HUDEP-2 (cell line): ENCODE results near the gene GBE1.
A peak's percentile ranks its signal among the peaks of the same experiment; 100 is the strongest.
"Not testable (repeated sequence)": the region's sequence is repeated elsewhere in the genome, so short reads cannot be mapped to it uniquely, and the experiment has no call there.

Source experiments
- DNase-seq, 76 experiments: peaks; one replicate each; lab custom pipeline; 2025; ENCODE audit not compliant: unreplicated experiment in 76 of 76; lab: John Stamatoyannopoulos, UW

GBE1 gene

DNA sequence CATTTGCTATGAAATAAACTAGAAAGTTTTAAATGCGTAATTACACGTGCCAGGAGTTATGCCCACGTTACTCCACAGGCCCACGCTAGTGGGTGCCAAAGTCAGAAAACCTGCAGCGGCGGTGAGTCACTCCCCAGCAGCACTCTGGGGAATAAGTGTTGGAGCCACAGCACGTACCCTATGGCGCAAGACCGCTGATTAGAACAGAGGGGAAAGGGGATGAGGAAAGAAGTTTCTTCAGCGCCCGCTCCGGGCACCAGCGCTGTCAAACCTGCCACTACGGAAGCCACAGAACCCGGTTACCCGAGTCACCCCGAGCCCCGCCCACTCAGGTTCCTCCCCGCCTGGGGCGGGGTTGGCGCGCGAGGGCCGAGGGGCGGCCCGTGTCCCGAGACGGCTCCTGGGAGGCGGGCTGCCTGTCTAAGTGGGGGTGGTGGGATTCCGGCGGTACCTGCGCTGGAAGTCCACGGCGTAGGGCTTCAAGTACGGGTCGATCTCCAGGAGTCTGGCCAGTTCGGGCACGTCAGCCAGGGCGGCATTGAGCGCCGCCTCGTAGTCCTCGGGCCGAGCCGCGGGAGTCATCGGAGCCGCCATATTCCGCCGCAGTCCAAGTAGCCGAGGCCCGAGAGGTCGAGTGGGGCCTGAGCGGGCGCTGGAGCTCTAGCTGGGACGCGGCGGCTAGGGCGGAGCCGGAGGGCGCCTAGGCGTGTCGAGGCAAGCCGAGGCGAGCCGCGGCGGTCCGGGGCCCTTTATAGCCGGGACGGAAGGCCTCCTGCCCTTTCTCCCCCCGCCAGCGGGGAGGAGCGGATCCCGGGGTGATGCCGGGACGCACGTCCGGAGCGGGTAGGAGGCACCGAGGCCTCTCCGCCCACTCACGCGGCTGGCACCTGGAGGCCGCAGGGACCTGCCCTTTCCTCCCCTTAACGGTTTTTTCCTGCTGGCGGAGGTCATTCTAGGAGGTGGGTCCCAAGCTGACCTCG is at the start of gene GBE1:
Gene GBE1 (minus strand): TSS at position 722 of the 980 bp plus-strand sequence. CDS start 128 bp downstream, at position 594.
- peak in 75 of 76 experiments; percentile 36 to 95 (median 83) for DNase-seq

DNA sequence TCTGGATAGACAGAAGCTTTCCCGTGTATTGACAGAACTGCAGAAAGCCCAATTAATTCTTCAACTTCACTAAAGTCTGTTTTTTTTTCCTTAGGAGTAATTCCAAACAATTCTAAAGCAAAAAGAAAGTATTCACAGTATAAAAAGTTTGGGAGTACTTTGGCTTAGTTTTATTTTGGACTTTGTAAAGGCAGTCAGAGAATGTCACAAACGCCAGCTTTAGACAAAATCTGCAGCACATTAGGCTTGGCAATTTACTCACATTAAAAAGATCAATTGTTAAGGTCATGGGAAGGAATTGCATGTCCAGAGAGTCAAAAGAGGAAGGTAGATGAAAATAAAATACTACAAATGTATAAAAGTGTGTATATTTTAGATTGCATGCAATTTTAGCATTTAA is 47.5 kb upstream of the GBE1 start:
- no peak for DNase-seq

- DNase-seq = no peak
Observed at GRCh38 chr3:81799403-81799802, 38.0 kb upstream of the GBE1 start.

DNA sequence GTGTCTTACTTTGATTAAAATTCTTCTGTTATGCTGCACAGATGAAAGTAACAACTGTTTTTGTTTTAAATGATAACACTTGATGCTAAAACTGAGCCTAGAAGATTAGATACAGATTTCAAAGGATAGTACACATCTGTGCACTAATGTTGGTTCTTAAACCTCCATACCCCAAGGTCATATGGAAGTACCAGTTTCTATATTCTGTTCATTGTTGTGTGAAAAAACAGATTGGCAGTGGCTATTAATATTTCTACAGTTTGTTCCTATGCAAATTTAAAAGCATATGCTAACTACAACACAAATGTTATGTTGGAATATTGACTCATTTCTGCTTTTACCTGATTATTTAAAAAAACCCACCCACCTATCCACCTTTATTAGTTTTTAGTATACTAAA is 32.0 kb upstream of the GBE1 start:
- DNase-seq = no peak

DNA sequence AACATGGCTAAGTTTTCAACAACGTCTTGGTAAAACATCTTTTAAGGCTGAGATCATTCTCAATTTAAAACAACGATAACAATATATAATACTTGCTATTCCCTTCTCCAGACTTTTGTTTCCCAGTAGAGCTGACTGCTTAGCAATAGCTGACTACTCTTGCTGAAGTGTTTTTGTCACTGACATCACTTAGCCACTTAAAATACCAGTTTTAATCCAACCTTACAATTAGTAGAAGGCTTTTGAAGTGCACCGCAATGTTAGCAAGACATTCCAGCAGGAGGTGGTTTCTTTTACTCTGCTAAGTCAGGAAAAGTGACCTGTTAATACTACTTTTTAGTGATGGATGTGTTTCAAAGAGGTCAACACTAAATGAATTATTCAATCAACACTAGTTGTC is 28.7 kb upstream of the GBE1 start:
- no peak for DNase-seq

- peak in 18 of 76 experiments; percentile 1 to 49 (median 9) for DNase-seq
Observed at GRCh38 chr3:81789691-81790090, 28.2 kb upstream of the GBE1 start.

DNA sequence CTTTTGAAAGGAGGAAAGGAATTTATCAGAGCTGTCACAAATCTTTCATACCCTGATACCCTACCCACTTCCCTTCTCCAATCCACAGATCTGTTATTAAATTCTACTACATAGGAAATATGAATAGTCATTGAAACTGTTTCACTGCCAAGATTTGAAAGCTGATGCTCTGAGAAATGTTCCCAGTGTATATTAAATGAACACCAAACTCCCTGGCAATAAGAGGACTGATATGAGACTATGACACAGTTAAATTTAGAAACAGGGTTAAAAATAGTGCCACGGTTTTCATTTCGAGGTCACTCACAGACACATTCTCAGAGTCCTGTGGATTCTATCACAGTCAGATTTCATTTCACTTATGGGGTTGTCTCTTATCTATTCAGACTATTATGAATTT is 27.2 kb upstream of the GBE1 start:
- DNase-seq = no peak

DNA sequence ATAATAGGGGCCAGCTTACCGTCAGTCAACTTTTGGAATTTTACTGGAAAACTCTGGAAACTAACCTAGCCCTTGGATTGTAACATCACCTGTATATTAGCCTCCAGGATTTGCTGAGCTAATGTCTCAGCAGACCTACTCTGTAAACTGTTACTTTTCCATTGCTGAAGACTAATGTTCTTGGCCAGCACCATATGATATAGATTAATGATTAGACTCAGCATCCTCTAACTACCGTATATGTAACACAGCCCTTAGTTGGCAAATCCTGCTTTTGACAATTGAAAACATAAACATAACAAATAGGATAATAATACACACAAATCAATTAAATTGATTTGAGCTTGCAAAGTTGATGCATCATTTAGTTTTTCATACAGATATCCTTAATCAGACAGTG is 26.6 kb upstream of the GBE1 start:
- no peak for DNase-seq

DNA sequence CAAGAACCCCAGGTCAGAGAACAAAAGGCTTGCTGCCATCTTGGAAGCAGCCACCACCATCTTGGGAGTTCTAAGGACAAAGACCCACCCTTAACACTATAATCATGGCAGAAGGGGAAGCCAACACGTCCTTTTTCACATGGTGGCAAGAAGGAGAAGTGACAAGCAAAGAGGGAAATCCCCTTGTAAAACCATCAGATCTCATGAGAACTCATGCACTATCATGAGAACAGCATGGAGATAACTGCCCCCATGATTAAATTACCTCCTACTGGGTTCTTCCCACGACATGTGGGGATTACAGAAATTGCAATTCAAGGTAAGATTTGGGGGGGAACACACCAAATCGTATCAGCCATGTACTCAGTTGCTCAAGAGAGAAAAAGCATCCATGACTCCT is 21.1 kb upstream of the GBE1 start:
- DNase-seq = no peak

DNA sequence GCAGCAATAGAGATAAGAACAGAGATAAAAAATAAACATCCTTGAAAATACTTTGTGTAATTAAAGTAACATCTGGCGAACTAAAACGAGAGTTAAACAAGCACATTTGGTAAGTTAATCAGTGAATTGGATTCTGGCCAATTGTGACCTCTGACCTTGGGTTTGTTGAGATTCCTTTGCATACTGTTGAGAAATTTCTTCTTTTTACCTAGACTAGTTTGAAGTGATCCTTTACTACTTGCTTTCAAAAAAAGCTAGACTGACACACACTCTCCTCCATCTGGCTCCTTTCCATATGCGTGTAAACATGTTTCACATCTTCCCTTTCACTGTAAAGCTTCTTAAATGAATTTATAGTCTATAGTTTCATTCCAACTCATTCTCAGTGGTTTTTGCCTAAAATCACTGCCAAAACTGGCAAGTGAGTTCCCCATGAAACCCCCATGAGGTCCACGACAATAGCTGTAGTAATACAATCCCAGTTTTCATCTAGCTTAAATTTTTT is 17.3 kb upstream of the GBE1 start:
- no peak for DNase-seq

GRCh38 chr3:81776643-81777042 is 15.2 kb upstream of the GBE1 start:
- no peak for DNase-seq

GRCh38 chr3:81770710-81771109 is 9.3 kb upstream of the GBE1 start:
- DNase-seq = no peak

DNA sequence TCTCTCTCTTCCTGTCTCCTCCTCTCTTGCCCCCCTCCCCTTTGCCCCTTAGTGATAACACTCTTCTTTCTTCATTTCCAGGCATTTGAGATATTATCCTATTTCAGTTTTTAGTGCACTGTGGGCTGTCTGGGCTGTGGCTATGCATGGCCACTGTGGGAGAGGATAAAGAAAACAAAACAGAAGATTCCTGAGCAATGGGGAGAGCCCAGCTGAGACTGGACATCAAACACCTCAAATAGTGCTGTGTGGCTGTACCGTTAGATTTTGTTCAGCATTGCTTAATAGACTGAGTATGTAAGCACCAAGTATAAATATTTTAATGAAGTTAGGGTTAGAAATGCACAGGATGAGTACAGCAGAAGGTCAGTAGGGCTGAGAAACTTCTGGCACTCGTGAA is 7.9 kb upstream of the GBE1 start:
- no peak for DNase-seq

GRCh38 chr3:81767250-81767859 is 5.9 kb upstream of the GBE1 start:
- not testable (repeated sequence) for DNase-seq

GRCh38 chr3:81765400-81765799 is 4.0 kb upstream of the GBE1 start:
- no peak for DNase-seq

- peak in 2 of 76 experiments; percentile 1 to 10 for DNase-seq
Observed at GRCh38 chr3:81764665-81765064, 3.2 kb upstream of the GBE1 start.

DNA sequence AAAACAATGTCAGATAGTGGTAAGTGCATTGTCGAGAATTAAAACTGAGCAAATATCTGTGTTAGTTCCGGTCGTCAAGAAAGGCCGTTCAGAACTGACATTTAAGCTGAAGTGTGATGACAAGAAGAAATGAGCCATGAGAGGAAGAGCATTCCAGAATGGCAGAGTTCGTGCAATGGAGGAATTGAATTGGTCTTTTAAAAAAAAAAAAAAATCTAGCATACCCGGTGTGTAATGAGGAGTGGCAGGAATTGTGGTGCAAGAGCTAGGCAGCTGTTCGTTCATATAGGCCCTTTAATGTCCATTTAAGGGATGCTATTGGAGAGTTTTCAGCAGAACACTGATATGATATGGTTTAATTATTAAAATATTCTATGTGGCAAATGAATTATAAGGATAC is 2.6 kb upstream of the GBE1 start:
- no peak for DNase-seq

DNA sequence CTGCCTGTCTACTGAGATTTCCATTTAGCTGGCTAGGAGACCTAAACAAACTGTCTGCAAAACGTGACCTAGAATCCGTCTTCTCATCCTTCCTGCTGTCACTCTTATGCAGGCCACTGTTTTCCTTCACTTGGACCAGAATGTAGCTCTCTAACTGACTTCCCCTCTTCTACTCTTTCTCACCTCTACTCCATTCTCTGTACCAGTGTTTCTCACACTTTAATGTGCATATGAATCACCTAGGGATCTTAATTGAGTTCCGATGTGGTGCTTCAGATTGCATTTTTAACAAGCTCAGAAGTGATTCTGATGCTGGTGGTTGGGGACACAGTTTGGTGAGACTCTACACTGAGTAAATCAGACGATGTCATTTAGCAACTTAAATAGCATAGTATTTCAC is 1.6 kb upstream of the GBE1 start:
- DNase-seq = no peak

- DNase-seq = peak in 1 of 76 experiments; percentile 35
Observed at GRCh38 chr3:81761904-81762580, 597 bp upstream of the GBE1 start.

DNA sequence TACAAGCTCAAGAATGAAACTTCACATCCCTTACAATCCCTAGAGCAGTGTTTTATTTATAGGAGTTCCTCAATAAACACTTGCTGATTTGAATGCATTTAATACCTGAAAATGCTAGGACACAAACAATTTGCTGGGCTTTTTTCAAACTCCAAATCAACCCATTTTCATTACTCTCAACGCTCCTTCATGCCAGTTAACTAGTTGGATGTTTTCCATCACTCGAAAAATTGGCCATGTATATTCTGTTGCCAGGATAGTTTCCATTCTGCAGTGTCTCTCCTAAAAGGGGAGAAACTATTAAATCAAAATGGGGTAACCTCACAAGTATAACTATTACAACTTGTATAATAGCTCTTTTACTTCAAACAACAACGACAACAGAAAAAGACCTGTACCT is 1.2 kb downstream of the GBE1 start:
- peak in 3 of 76 experiments; percentile 4 to 17 (median 11) for DNase-seq

DNA sequence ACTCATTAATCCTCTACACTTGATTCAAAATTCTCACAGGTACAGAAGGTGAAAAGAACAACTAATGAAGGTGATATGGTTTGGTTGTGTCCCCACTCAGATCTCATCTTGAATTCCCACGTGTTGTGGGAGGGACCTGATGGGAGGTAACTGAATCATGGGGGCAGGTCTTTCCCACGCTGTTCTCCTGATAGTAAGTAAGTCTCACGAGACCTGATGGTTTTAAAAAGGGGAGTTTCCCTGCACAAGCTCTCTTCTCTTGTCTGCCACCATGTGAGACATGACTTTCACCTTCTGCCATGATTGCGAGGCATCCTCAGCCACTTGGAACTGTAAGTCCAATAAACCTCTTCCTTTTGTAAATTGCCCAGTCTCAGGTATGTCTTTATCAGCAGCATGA is 2.7 kb downstream of the GBE1 start:
- not testable (repeated sequence) for DNase-seq
